Measurements from ENCODE around the gene PI4K2B.
"Not testable (repeated sequence)": the region's sequence is repeated elsewhere in the genome, so short reads cannot be mapped to it uniquely, and the experiment has no call there.

PI4K2B gene

DNA sequence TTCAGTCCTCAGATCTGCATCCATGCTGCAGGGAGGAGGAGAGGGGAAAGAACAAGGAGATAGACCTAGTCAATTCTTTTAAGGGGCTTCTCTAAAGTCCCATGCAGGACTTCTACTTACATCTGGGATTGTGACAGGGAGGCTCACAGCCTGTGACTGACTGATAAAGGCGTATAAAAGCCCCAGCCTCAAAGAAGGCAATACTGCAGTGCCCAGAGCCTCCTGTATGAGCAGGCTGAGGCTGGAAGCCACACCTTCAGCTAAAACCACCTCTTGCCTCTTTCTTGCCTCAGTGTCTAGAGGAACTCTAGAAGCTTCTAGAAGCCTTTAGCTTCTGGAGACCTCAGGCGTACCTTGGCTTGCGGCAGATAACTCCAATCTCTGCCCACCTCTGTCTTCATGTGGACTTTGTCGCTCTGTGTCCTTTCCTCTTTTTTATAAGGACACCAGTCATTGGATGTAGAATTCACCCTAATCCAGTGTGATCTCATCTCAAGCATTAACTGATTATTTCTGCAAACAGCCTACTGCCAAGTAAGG, 72.8 kb downstream of the PI4K2B start:
- no peak for DNase-seq

DNA sequence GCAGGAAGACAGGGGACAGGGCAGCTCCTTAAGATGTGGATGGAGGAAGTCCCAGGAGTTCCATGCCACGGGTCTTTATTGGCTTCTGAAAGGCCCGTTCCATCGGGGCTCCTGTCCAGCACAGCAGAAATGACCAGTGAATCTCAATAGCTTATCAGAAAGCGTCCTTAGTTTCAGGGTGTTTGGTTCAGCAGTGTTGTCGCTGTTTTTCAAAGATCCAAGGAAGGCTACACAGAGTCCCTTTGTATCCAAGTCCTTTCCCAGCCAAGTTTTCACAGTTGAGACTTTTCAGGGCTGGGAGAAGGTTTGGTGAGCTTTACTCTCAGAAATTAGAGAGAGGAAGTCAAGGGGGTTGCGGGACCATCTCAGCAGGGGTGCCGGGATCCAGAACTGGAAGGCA, 73.8 kb downstream of the PI4K2B start:
- DNase-seq = no peak

DNA sequence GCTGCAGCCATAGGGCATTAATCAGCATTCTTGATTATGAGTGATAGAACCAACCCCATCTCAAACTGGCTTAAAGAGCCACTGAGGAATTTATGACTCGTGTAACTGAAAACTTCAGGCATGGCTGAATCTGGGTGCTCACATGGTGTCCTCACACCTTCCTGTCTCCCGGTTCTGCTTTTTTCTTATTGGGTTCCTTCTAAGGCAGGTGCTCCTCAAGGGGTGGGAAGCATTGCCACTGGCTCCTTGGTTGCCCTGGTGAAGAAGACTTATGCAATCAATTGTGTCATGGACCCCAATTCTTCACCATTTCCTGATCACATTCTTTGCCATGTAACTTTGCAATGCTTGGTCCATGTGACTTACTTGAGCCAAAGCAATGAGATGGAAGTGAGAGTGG, 74.5 kb downstream of the PI4K2B start:
- no peak for DNase-seq

DNA sequence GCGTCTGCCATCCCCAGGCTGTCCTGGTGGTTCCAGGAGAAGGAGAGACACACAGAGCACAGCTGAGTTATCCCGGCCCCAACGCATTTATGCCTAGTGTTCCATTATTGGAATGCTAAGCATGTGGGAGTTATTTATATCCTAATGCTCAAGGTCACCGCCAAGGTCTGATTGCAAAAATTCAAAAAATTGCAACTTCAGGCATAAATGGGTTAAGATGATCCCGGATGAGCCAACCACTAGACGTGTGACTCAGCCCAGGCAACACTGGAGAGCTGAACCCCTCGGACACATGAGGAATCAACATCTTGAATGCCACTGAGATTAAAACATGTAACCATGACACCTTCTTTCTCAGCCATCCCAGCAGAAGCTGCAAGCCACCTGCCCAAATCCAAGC, 74.9 kb downstream of the PI4K2B start:
- DNase-seq = no peak

DNA sequence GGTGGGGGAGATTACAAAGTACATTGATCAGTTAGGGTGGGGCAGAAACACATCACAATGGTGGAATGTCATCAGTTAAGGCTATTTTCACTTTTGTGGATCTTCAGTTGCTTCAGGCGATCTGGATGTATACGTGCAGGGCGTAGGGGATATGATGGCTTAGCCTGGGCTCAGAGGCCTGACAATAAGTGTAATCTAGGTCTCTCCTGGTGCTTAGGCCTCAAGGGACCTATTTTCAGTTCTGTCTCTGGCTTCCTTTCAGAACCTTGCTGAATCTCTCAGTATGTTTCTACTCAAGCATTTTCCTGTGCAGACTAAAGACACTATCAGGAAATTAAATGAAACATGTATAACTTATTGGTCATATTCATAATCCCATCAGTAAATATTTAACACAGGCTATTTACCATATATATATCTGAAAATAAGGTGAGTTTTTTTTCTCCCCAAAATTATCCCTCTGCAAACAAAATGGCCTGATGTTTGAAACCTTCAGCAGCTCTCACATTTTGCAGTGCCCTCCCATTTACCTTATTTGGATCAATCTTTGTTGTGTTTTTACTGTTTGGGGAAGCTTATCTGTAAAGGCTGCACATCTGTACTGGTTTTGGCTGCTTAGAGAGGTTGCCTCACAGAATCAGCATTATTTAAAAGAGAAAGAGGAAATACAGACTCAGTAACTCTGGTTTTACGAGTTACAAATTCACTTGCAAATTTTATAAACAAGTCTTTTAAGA, 76.4 kb downstream of the PI4K2B start:
- no peak for DNase-seq

DNA sequence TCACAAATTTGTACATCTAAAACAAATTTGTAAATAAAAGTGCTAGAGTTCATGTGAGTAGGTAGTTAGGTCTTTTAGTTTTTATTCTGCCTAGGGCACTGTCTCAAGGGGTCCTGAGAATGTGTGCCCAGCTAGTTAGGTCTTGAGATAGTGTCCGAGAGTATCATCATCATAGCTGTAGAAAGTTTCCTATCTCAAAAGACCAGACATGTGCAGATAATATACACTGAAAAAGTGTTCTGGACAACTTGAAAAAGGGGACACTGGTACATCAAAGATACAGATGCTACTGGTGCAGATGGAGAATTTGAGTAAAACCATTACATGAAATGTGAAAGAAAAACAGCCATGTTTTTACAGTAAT, 77.0 kb downstream of the PI4K2B start:
- DNase-seq = no peak

DNA sequence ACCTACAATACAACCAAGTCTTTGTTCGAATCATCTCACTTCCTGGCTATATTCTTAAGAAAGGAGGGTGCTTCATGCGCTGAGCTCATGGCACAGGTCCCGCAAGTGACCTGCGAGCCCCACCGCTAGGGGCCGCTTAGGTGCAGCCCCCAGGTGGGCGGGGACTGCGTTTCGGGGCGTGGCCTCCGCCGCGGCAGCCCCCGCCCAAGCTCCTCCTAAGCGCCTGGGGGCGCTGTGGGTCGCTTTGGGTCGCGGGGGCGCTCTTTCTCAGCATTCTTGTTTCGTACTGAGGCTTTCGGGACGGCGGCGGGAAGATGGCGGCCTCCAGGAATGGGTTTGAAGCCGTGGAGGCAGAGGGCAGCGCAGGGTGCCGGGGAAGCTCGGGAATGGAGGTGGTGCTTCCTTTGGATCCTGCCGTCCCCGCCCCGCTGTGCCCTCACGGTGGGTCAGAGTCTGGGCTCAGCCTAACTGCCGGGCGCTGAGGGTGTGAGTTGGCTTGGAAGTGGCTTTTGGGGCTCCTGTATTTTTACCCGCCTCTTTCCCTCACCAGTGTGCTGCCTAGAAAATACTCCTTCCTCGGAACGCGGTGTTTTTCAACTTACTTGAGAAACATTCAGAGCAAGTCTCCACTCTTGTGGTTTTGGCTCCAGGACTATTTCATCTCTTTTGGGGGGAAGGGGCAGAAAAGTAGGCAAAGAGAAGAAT, 78.8 kb downstream of the PI4K2B start, which contains the start of gene ZCCHC4:
Gene ZCCHC4, plus strand, starts transcription at position 279 of the 705 bp plus-strand sequence. Its CDS starts 36 bp downstream, at position 315.
- peak; percentile 90 for DNase-seq

DNA sequence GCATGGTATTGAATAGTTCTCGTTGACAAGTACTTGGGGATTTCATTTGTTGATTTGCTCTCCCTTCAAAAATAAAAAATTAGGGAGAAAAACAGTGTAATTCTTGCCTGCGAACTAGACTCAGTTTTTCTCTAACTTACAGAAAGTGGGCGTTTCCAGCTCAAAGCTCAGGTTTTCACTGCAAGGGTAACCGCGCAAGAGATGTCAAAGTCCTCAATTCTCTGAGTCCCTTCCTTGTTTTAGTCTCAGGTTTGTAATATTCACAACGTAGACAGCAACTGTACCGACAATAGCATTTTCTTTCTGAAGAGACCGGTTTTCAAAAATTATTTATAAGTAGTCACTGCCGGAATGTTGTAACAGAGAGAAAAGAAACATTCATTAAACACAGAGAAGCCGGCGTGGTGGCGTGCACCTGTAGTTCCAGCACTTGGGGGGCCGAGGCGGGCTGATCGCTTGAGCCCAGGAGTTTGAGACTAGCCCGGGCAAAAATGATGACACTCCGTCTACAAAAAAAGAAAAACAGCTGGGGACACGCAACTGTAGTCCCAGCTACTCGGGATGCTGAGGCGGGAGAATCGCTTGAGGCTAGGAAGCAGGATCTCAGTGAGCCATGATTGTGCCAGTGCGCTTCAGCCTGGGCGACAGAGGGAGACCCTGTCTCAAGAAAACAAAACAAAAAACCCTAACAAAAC, 79.5 kb downstream of the PI4K2B start:
- peak; percentile 29 for DNase-seq

DNA sequence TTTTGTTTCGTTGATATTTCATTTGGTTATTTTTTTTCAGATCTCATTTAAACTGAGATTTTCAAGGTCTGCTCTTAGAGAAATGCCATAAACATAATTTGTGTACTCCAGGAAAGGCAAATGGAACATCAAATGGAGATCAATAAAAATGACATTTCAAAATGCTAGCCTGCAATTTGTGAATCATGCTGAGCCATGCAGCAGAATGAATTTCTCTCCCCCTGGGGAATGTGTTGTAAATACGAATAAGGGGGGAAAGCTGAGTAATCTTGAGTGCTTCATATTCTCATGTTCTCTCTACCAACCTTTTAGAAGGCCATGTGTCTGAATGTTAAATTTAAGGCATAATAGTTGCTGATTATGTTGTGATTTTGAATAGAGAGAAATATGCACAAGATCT, 86.5 kb downstream of the PI4K2B start:
- no peak for DNase-seq

DNA sequence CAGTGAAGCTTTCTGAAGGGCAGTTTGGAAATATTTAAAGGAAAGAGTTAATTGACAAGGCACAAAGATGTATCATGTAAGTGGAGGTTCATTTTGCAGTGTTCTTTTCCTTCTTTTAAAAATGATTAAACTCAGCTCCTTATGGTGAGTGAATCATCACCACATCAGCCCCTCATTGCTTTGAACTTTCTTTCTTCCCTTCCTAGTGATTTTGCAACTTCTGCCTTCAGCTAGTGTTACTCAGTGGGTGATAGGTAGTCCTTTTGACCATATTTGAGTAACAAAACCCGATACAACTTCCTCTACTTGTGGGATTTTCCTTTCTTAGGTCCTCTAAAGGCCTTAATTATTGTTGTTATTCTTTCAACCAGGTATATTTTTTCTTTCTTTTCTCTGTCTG, 86.9 kb downstream of the PI4K2B start:
- DNase-seq = no peak

DNA sequence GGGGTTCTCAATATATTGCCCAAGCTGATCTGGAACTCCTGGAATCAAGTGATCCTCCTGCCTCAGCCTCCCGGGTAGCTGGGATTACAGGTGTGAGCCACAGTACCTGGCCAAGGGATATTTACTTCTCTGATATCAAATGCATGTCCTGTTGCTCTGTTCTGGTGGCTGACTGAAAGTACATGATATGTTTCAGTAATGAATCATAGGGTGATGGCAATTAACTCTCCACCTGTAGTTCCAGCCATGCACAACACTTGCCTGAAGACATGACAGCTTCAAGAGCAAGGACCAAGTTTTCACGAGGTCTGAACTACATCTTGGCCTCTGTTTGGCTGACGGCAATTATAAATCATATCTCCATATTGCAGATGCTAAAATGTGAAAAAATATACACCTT, 87.9 kb downstream of the PI4K2B start:
- no peak for DNase-seq

DNA sequence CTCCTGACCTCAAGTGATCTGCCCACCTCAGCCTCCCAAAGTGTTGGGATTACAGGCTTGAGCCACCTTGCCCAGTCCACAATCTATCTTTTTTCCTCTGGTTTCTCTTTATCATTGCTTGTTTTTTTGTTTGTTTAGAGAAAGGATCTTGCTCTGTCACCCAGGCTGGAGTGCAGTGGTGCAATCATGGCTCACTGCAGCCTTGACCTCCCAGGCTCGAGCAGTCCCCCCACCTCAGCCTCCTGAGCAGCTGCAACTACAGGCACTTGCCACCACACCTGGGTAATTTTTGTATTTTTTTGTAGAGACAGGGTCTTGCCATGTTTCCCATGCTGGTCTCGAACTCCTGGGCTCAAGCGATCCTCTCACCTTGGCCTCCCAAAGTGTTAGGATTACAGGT, 94.6 kb downstream of the PI4K2B start:
- DNase-seq = not testable (repeated sequence)
